Measurements from ENCODE around the gene EIF2AK3.
"Not testable (repeated sequence)": the region's sequence is repeated elsewhere in the genome, so short reads cannot be mapped to it uniquely, and the experiment has no call there.

The EIF2AK3 gene

DNA sequence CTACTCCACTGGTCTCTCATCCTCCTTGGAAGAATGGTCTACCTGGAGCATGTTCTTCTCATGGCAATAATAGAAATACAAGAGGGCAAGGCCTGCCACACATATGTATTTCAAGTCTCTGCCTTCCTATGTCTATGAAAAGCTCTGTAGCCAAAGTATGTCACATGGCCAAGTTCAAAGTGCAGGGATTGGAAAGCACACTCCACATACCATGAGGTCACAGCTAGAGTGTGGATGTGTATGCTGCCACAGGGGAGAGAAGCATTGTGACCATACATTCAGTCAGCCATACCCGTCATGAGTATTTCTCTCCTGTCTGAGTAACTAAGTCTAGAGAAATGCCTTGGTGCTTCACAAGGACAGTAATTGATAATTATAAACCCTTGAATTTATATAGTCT, 8.8 kb upstream of the EIF2AK3 start:
- no peak for DNase-seq (ENCODE audit: low spot score)

DNA sequence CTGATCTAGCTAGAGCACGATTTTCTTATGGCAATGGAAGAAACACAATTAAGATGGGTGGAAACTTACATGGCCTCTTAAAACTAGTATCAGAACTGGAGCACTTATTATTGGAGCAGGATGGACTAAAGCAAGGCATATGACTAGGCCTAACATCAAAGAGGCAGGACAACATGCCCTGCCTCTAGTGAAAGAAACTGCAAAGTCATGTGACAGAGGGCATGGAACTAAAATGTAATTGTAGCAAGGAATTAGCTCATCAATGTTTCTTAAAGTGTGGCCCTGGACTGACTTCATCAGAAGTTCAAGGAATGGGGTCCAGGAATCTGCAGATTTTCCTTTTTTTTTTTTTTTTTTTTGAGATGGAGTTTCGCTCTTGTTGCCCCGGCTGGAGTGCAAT, 5.3 kb upstream of the EIF2AK3 start:
- no peak for DNase-seq (ENCODE audit: low spot score)

GRCh38 chr2:88628571-88628939, 1.3 kb upstream of the EIF2AK3 start:
- no peak for DNase-seq (ENCODE audit: low spot score)

GRCh38 chr2:88627856-88628570, 749 bp upstream of the EIF2AK3 start:
- DNase-seq (ENCODE audit: low spot score) = peak; percentile 62

- peak; percentile 58 for DNase-seq (ENCODE audit: low spot score)
These were observed 851 bp downstream of the EIF2AK3 start for GRCh38 chr2:88626171-88627054.

DNA sequence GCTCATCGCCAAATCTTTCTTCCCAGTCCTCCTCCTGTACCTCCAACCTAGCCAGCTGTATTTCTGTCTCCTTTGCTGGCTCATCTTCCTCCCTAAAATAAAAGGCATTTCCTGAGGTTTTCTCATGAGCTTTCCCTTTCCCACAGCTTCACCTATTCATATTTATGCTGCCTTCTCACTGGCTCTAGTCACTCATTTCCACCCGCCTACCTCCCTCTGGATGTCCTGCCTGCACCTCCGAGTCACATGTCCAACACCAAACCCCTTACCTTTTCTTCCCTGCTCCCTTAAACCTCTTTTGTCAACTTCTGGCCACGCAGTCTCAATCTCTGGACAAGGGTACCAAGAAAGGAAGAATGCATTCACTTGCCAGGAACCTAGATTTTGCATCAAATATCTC, 2.8 kb downstream of the EIF2AK3 start:
- no peak for DNase-seq (ENCODE audit: low spot score)

DNA sequence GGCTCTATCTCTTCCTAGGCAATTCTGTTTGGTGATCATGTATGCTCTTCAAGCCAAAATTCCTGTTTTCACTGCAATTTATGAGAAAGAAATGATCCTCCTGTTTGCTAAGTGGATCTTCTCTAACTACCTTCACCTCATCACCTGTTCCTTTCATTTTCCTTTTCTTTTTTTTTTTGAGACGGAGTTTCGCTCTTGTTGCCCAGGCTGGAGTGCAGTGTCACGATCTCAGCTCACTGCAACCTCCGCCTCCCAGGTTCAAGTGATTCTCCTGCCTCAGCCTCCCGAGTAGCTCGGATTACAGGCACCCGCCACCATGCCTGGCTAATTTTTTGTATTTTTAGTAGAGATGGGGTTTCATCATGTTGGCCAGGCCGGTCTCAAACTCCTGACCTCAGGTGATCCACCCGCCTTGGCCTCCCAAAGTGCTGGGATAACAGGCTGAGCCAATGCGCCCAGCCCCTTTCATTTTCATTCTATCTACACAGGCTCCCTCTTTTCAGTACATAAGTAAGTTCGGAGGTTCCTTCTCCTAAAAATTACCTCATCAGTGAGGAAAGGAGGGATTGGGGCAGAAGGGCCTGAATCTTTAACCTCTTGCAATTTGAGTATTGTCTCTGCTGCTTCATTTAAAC, 3.3 kb downstream of the EIF2AK3 start:
- not testable (repeated sequence) for DNase-seq (ENCODE audit: low spot score)

DNA sequence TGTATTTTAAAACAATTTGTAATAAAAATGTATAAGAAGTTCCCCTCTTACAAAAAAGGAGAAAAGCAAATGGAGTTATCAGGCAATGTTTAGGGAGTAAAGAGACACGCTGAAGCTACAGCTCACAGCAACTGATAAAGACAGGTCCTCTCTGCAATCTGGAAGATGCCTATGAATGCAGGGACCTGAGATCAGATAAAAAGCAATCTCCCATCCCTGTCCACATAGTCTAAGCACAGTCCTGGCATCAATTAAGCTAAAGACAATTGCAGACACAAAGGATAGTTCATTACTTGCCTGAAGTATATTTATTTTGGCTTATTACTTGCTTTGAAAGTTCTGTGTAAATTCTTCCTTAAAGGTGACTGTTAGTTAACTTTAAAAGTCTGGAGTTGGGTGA, 5.0 kb downstream of the EIF2AK3 start:
- no peak for DNase-seq (ENCODE audit: low spot score)

- no peak for DNase-seq (ENCODE audit: low spot score)
These were observed 5.8 kb downstream of the EIF2AK3 start for GRCh38 chr2:88621432-88621831.

GRCh38 chr2:88620015-88620414, 7.2 kb downstream of the EIF2AK3 start:
- DNase-seq (ENCODE audit: low spot score) = no peak

- DNase-seq (ENCODE audit: low spot score) = no peak
These were observed 11.4 kb downstream of the EIF2AK3 start for GRCh38 chr2:88615822-88616221.

DNA sequence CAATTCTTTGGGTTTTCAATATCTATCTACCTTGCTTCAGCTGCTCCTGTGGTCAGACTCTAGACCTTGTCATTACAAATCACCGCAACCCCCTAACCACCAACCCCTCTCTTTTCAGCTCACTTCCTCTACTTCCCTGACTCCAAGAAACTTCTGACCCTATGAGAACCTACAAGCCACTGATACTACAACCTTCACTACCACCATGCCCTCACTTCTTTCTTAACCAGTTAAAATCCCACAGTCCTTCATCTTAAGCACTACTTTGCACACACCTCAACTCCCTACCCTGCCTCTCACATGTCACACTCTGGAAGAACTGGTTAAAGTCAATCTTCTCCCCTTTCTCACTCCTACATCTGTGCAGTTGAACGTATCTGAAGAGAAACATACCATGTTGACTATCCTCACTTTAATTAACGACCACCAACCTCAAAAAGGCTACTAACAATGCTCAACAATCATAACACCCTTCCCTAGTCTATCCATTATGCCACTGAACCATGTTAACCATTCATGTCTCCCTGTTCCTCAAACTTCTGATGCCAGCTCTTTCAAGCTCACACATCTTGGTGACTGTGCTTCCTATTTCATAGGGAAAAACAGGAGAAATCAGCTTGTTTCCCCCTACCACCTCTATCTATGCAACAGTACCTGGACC, 12.6 kb downstream of the EIF2AK3 start:
- no peak for DNase-seq (ENCODE audit: low spot score)

- no peak for DNase-seq (ENCODE audit: low spot score)
These were observed 13.3 kb downstream of the EIF2AK3 start for GRCh38 chr2:88613921-88614320.

DNA sequence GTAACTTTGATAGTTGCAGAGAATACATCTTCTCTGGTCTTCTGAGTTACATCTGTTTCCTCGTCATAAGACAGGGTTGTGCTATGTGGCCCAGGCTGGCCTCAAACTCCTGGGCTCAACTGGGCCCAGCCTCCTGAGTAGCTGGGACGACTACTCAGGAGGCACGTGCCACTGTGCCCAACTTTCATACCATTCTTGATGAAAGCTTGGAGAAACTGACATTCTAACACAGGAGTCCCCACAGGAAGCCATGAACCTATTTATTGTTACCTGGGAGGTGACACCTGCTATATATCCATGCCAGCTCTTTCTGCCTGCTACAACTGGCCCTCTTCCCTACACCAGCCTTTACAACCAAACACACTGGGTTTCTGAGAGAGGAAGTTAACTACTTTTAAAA, 19.1 kb downstream of the EIF2AK3 start:
- no peak for DNase-seq (ENCODE audit: low spot score)

- no peak for DNase-seq (ENCODE audit: low spot score)
These were observed 19.8 kb downstream of the EIF2AK3 start for GRCh38 chr2:88607416-88607815.

- DNase-seq (ENCODE audit: low spot score) = no peak
These were observed 20.8 kb downstream of the EIF2AK3 start for GRCh38 chr2:88606371-88607030.

GRCh38 chr2:88603146-88603545, 24.1 kb downstream of the EIF2AK3 start:
- no peak for DNase-seq (ENCODE audit: low spot score)

GRCh38 chr2:88602022-88602421, 25.2 kb downstream of the EIF2AK3 start:
- DNase-seq (ENCODE audit: low spot score) = no peak

DNA sequence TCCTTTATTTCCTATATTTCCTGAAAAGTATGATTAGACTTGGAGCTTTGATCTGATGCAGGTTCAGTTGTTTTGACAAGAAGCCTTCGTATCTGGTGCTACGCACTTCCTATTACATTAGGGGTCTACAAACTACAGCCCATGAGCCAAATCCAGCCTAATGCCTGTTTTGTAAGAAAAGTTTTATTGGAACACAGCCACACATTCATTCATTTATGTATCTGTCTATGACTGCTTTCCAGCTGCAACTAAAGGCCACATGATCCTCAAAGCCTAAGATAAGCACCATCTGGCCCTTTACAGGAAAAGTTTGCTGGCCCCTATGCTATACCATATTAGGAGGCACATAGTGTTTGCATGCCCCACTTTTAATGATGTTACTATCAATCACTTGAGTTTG, 26.0 kb downstream of the EIF2AK3 start:
- no peak for DNase-seq (ENCODE audit: low spot score)

- peak; percentile 37 for DNase-seq (ENCODE audit: low spot score)
These were observed 27.2 kb downstream of the EIF2AK3 start for GRCh38 chr2:88600038-88600465.

DNA sequence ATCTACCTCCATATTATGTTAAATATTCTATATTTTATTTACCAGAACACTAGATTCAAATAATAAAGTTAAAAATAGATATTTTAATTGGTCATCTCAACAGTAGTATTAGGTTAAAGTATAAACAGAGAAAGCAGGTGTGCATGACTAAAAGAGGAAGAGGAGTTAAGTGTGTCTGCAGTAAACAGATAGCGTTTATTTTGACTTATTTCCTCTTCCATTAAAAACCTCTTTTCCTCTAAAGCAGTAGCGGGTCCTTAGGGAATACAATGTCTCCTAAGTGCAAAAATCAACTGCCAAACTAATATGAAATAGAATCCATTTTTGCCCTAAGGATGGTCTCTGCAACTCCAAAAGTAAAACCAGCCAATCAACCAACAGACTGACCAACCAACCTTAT, 27.7 kb downstream of the EIF2AK3 start:
- DNase-seq (ENCODE audit: low spot score) = no peak

- no peak for DNase-seq (ENCODE audit: low spot score)
These were observed 30.1 kb downstream of the EIF2AK3 start for GRCh38 chr2:88597168-88597567.
